H1 (cell line): Measurements from ENCODE around the gene DENND2D. TPM values are rescaled to one million over a fixed set of nuclear protein-coding genes. Genes with fewer than 3 reads are reported as not detected.
A peak's percentile ranks its signal among the peaks of the same experiment; 100 is the strongest.

Experiments
- CTCF ChIA-PET: fragments of 300-600 bp; sonication (Branson Sonifier 250); formaldehyde crosslinking; loops from one replicate; lab custom pipeline; 2021; ENCODE audit not compliant: partially characterized antibody; lab: Charles Lee
- POLR2A ChIA-PET: fragments of 300-600 bp; sonication (Branson Sonifier 250); formaldehyde crosslinking; loops from one replicate; lab custom pipeline; 2021; ENCODE audit warnings: inconsistent platforms; ENCODE audit not compliant: partially characterized antibody; lab: Charles Lee
- DNase-seq, 2 experiments: peaks; one replicate each; pipeline versions ENCODE4 v3.0.0 to v3.0.0-alpha.2; 2010 to 2022; ENCODE audit warnings: low spot score in 2 of 2, low read depth in 1 of 2, mixed read lengths in 1 of 2
- FAIRE-seq: peaks from 2 replicates; lab custom pipeline; 2011; peaks lifted over from hg19 to GRCh38; lab: Jason Lieb, UNC
- H2AFZ ChIP-seq: 2 replicates; pipeline ENCODE4 v1.8.1; 2012; ENCODE audit warnings: low read length, inconsistent platforms
- H2AK5ac ChIP-seq: 2 replicates; pipeline ENCODE4 v1.6.1; 2013; ENCODE audit warnings: low read depth, low read length
- H2BK120ac ChIP-seq: replicated peaks from 2 replicates; pipeline ENCODE3; 2013; ENCODE audit warnings: low read depth, low read length, inconsistent platforms
- H2BK12ac ChIP-seq: 2 replicates; pipeline ENCODE4 v1.6.1; 2013; ENCODE audit warnings: low read depth, low read length
- H2BK15ac ChIP-seq: 2 replicates; pipeline ENCODE4 v1.6.1; 2013; ENCODE audit warnings: low read length
- H2BK20ac ChIP-seq: 2 replicates; pipeline ENCODE4 v1.6.1; 2013; ENCODE audit warnings: low read length
- H2BK5ac ChIP-seq: 2 replicates; pipeline ENCODE4 v1.6.1; 2013; ENCODE audit warnings: low read depth, low read length
- H3K14ac ChIP-seq: 2 replicates; pipeline ENCODE4 v1.6.1; 2013; ENCODE audit warnings: inconsistent platforms; ENCODE audit not compliant: insufficient read length
- H3K18ac ChIP-seq: 2 replicates; pipeline ENCODE4 v1.6.1; 2013; ENCODE audit warnings: low read length; ENCODE audit errors: extremely low read depth
- H3K23ac ChIP-seq: 2 replicates; pipeline ENCODE4 v1.6.1; 2013; ENCODE audit warnings: inconsistent platforms; ENCODE audit not compliant: insufficient read length
- H3K23me2 ChIP-seq: 2 replicates; pipeline ENCODE4 v1.6.1; 2013; ENCODE audit warnings: low read depth, low read length
- H3K27ac ChIP-seq: 2 replicates; pipeline ENCODE4 v1.6.1; 2011; ENCODE audit warnings: low read depth, low read length, inconsistent platforms
- H3K27me3 ChIP-seq, 4 experiments: replicated peaks in 1 of 4; 1 replicate in 1 of 4; 2 replicates in 3 of 4; pipeline versions ENCODE4 v1.6.1 to v1.8.1; 2011 to 2013; ENCODE audit warnings: low read length in 3 of 4, mild to moderate bottlenecking in 3 of 4, inconsistent platforms in 2 of 4, mixed read lengths in 2 of 4, moderate library complexity in 1 of 4; ENCODE audit not compliant: control insufficient read depth in 3 of 4, insufficient read depth in 3 of 4; ENCODE audit errors: extremely low read depth in 1 of 4
- H3K36me3 ChIP-seq, 4 experiments: 2 replicates each; pipeline versions ENCODE4 v1.6.1 to v1.8.1; 2011 to 2013; ENCODE audit warnings: mild to moderate bottlenecking in 4 of 4, low read length in 3 of 4, moderate library complexity in 2 of 4, control low read depth in 1 of 4, inconsistent platforms in 1 of 4; ENCODE audit not compliant: insufficient read depth in 4 of 4, control insufficient read depth in 2 of 4
- H3K4ac ChIP-seq: replicated peaks from 2 replicates; pipeline ENCODE3; 2013; ENCODE audit warnings: low read length, low read depth, mixed read lengths, inconsistent platforms; ENCODE audit not compliant: insufficient read length
- H3K4me1 ChIP-seq, 4 experiments: replicated peaks in 1 of 4; 1 replicate in 1 of 4; 2 replicates in 3 of 4; pipeline versions ENCODE4 v1.6.1 to v1.8.1; 2011 to 2013; ENCODE audit warnings: low read length in 3 of 4, inconsistent platforms in 2 of 4, mixed read lengths in 1 of 4; ENCODE audit not compliant: insufficient read depth in 4 of 4, control insufficient read depth in 3 of 4
- H3K4me2 ChIP-seq, 2 experiments: 2 replicates each; pipeline versions ENCODE4 v1.6.1 to v1.8.1; 2011 to 2013; ENCODE audit warnings: low read depth in 2 of 2, low read length in 2 of 2, control low read depth in 1 of 2, inconsistent platforms in 1 of 2, mild to moderate bottlenecking in 1 of 2; ENCODE audit not compliant: insufficient read depth in 1 of 2
- H3K4me3 ChIP-seq, 4 experiments: fragments of 200-600, 300-600 bp in 1 of 4; sonication (generic), shearing (Covaris generic), sonication (Bioruptor Twin) in 1 of 4; 2 replicates each; pipeline versions ENCODE4 v1.5.1 to v1.8.1; 2011 to 2016; ENCODE audit warnings: low read length in 4 of 4, low read depth in 3 of 4, control low read depth in 2 of 4, inconsistent platforms in 2 of 4, mild to moderate bottlenecking in 2 of 4, mixed read lengths in 1 of 4, moderate library complexity in 1 of 4; ENCODE audit not compliant: insufficient read depth in 2 of 4; ENCODE audit errors: extremely low read depth in 1 of 4
- H3K56ac ChIP-seq: replicated peaks from 2 replicates; pipeline ENCODE3; 2013; ENCODE audit warnings: low read depth, mild to moderate bottlenecking, mixed read lengths, low read length, inconsistent platforms; ENCODE audit not compliant: insufficient read length
- H3K79me1 ChIP-seq: 2 replicates; pipeline ENCODE4 v1.6.1; 2013; ENCODE audit warnings: low read depth, low read length, control low read depth
- H3K79me2 ChIP-seq, 2 experiments: 2 replicates each; pipeline versions ENCODE4 v1.6.1 to v1.8.1; 2012 to 2013; ENCODE audit warnings: low read length in 2 of 2, mild to moderate bottlenecking in 2 of 2, inconsistent platforms in 1 of 2; ENCODE audit not compliant: insufficient read depth in 2 of 2, control insufficient read depth in 1 of 2
- H3K9ac ChIP-seq, 4 experiments: replicated peaks in 1 of 4; 1 replicate in 1 of 4; 2 replicates in 3 of 4; pipeline versions ENCODE4 v1.6.1 to v1.8.1; 2011 to 2013; ENCODE audit warnings: low read depth in 3 of 4, low read length in 3 of 4, control low read depth in 2 of 4, mild to moderate bottlenecking in 2 of 4, moderate library complexity in 2 of 4, inconsistent platforms in 1 of 4; ENCODE audit errors: extremely low read depth in 1 of 4
- H3K9me3 ChIP-seq, 2 experiments: 2 replicates each; pipeline versions ENCODE4 v1.6.1 to v1.8.1; 2012 to 2013; ENCODE audit warnings: mild to moderate bottlenecking in 2 of 2, moderate library complexity in 2 of 2, control low read depth in 1 of 2, inconsistent platforms in 1 of 2, low read depth in 1 of 2, low read length in 1 of 2, mixed read lengths in 1 of 2; ENCODE audit not compliant: insufficient read depth in 2 of 2
- H4K20me1 ChIP-seq, 2 experiments: replicated peaks in 1 of 2; 2 replicates each; pipeline versions ENCODE3 to v1.8.1; 2011 to 2013; ENCODE audit warnings: inconsistent platforms in 2 of 2, low read length in 2 of 2, mild to moderate bottlenecking in 1 of 2; ENCODE audit not compliant: insufficient read depth in 2 of 2, control insufficient read depth in 1 of 2
- H4K5ac ChIP-seq: 2 replicates; pipeline ENCODE4 v1.6.1; 2013; ENCODE audit warnings: low read length, low read depth, mixed read lengths, inconsistent platforms; ENCODE audit not compliant: insufficient read length
- H4K8ac ChIP-seq: 2 replicates; pipeline ENCODE4 v1.8.0; 2013; ENCODE audit warnings: mild to moderate bottlenecking, moderate library complexity, low read length, inconsistent platforms; ENCODE audit not compliant: insufficient read depth; ENCODE audit errors: extremely low read depth
- H4K91ac ChIP-seq: replicated peaks from 2 replicates; pipeline ENCODE3; 2013; ENCODE audit warnings: low read length, mixed read lengths, inconsistent platforms; ENCODE audit not compliant: insufficient read length
- CBX5 ChIP-seq: fragments of 300-800, 300-1000 bp; sonication (generic); IDR thresholded peaks from 2 replicates; pipeline ENCODE4 v1.7.1; 2016; ENCODE audit warnings: antibody characterized with exemption, low read length, low read depth
- CEBPB ChIP-seq: IDR thresholded peaks from 2 replicates; pipeline ENCODE4 v1.6.1; 2012; ENCODE audit warnings: low read depth, low read length
- JUND ChIP-seq: IDR thresholded peaks from 2 replicates; pipeline ENCODE4 v1.6.1; 2011; ENCODE audit warnings: mild to moderate bottlenecking, improper control_type of control experiment, low read length
- SUZ12 ChIP-seq: fragments of 200-600 bp; sonication (generic); IDR thresholded peaks from 2 replicates; pipeline ENCODE4 v1.6.1; 2012; ENCODE audit warnings: mild to moderate bottlenecking, inconsistent platforms, low read length, moderate library complexity, mixed read lengths
- WGBS, 2 experiments: shearing (Covaris generic) in 1 of 2; methylation state at CpG; one replicate each; pipeline versions ENCODE4 v1.1.6 to v1.1.7; 2013 to 2015; ENCODE audit warnings: low lambda C conversion rate in 2 of 2, mixed read lengths in 2 of 2, inconsistent platforms in 1 of 2, low coverage in 1 of 2, missing lambda C conversion rate in 1 of 2; ENCODE audit not compliant: insufficient replicate concordance in 2 of 2, insufficient coverage in 1 of 2, insufficient read length in 1 of 2; ENCODE audit errors: extremely low coverage in 1 of 2, missing lambda C conversion rate in 1 of 2; 5-methylcytosine and 5-hydroxymethylcytosine counted together
- polyA plus RNA-seq, 7 experiments: library from polyadenylated mRNA; depleted of rRNA in 3 of 7; stranded (reverse) in 5 of 7; unstranded in 2 of 7; fragments of >200 nt in 5 of 7; fragments of 200-250 nt in 2 of 7; gene quantifications; 1 replicate in 5 of 7; 2 replicates in 1 of 7; 4 replicates in 1 of 7; pipeline versions ENCODE4 v1.2.1 to v1.2.3, GENCODE V29; 2011 to 2013; ENCODE audit warnings: missing spikeins in 2 of 7, mixed read lengths in 2 of 7
- total RNA-seq: library from RNA; stranded (reverse); fragmentation: NEBNext Ultra II Directional; extraction: Animal tissue kit (Norgen Biotek cat#: 25700); gene quantifications from 2 replicates; pipeline ENCODE4 v1.2.1, GENCODE V29; 2021

Gene DENND2D
- total and polyA plus RNA-seq, 2 of the 8 experiments (the other 6 are each of a cell fraction or from before 2014, with no cell fraction given) = 0.58 to 1.6 TPM

GRCh38 chr1:111221276-111221632 is 20.8 kb upstream of the DENND2D start:
- WGBS, 2 experiments = 72% methylated on average over 2 of the region's 2 CpGs; no CpG with 5 or more reads in 1 of the 2 experiments
- no peak overlapping the region for H4K91ac ChIP-seq
- H2BK15ac ChIP-seq = no peak overlapping the region
- FAIRE-seq (no peak), DNase-seq (no peak)
- H3K4me2 ChIP-seq = no peak overlapping the region
- H3K27ac ChIP-seq = no peak overlapping the region
- ChIA-PET CTCF (interaction anchor here (0.8 to 5.4 kb wide), 8 partner anchors 14 to 208 kb away, joined by 3 to 33 read pairs (median 4); no protein-coding TSS in a partner anchor), POLR2A (no interaction called here)
- no peaks in the 10 kb centered on the region for H3K23me2 ChIP-seq
- H3K4me3 ChIP-seq = no peak overlapping the region
- no peaks in the 10 kb centered on the region for H3K79me1 ChIP-seq
- H3K36me3 ChIP-seq = no peaks in the 10 kb centered on the region
- H2AFZ ChIP-seq = no peak overlapping the region
- no peak overlapping the region for H3K18ac ChIP-seq
- 0 out of 2 replicates have a peak overlapping the region, but pooled peaks have one; percentile 8 for H2BK20ac ChIP-seq
- no peak overlapping the region for H3K14ac ChIP-seq
- H3K4me1 ChIP-seq = peaks cover 0 to 8% (median under 1%) of the 10 kb centered on the region in 4 experiments; a peak in 2 of 7 replicates
- no peak overlapping the region for H4K8ac ChIP-seq
- H2AK5ac ChIP-seq = no peak overlapping the region
- no peak overlapping the region for H4K5ac ChIP-seq
- no peak overlapping the region for H3K9ac ChIP-seq
- H3K9me3 ChIP-seq = no peaks in the 10 kb centered on the region
- H3K27me3 ChIP-seq = no peaks in the 10 kb centered on the region
- no peak overlapping the region for H2BK12ac ChIP-seq
- no peak overlapping the region for H2BK120ac ChIP-seq
- no peak overlapping the region for H3K56ac ChIP-seq
- H3K23ac ChIP-seq = no peak overlapping the region
- no peaks in the 10 kb centered on the region for H3K79me2 ChIP-seq
- no peak overlapping the region for H2BK5ac ChIP-seq
- H4K20me1 ChIP-seq = no peaks in the 10 kb centered on the region
- no peak overlapping the region for H3K4ac ChIP-seq
- TF ChIP-seq CEBPB (no peak), CBX5 (no peak), SUZ12 (no peak), JUND (no peak)
